CD14-positive monocyte (primary cell): ENCODE measurements around the gene CXCL10. TPM values are rescaled to one million over a fixed set of nuclear protein-coding genes. Genes with fewer than 3 reads are reported as not detected.

Experiments
- DNase-seq, 3 donors: peaks; one replicate each; pipeline ENCODE4 v3.0.0-alpha.2; 2011 to 2022
- H2AFZ ChIP-seq: 2 replicates; pipeline ENCODE4 v1.6.0; 2012; ENCODE audit warnings: mild to moderate bottlenecking, low read depth, low read length, inconsistent platforms; ENCODE audit not compliant: insufficient read depth, poor library complexity, severe bottlenecking
- H3K27ac ChIP-seq, 2 donors: 1 replicate in 1 of 2; 2 replicates in 1 of 2; pipeline ENCODE4 v1.5.1; 2012 to 2013; ENCODE audit warnings: low read length in 2 of 2, control low read depth in 1 of 2, inconsistent platforms in 1 of 2, low read depth in 1 of 2, mild to moderate bottlenecking in 1 of 2
- H3K27me3 ChIP-seq, 2 donors: one replicate each; pipeline versions ENCODE4 v1.6.0 to v1.6.1; 2011 to 2013; ENCODE audit warnings: low read length in 2 of 2; ENCODE audit not compliant: control insufficient read depth in 2 of 2, insufficient read depth in 2 of 2
- H3K36me3 ChIP-seq, 2 donors: replicated peaks in 1 of 2; 1 replicate in 1 of 2; 2 replicates in 1 of 2; pipeline versions ENCODE4 v1.5.1 to v1.6.1; 2012 to 2013; ENCODE audit warnings: low read length in 2 of 2, control low read depth in 1 of 2, inconsistent platforms in 1 of 2, mild to moderate bottlenecking in 1 of 2; ENCODE audit not compliant: insufficient read depth in 2 of 2, control insufficient read depth in 1 of 2
- H3K4me1 ChIP-seq, 2 donors: 1 replicate in 1 of 2; 2 replicates in 1 of 2; pipeline versions ENCODE4 v1.5.1 to v1.6.1; 2012 to 2013; ENCODE audit warnings: low read length in 2 of 2, control low read depth in 1 of 2, inconsistent platforms in 1 of 2, mild to moderate bottlenecking in 1 of 2, moderate library complexity in 1 of 2; ENCODE audit not compliant: insufficient read depth in 2 of 2, control insufficient read depth in 1 of 2
- H3K4me2 ChIP-seq: replicated peaks from 2 replicates; pipeline ENCODE3; 2012; ENCODE audit warnings: low read length, moderate library complexity, mild to moderate bottlenecking; ENCODE audit not compliant: poor library complexity, severe bottlenecking; ENCODE audit errors: extremely low read depth
- H3K4me3 ChIP-seq, 3 experiments: fragments of 200-600 bp in 1 of 3; sonication (generic) in 1 of 3; replicated peaks in 1 of 3; 1 replicate in 2 of 3; 2 replicates in 1 of 3; pipeline ENCODE4 v1.5.1; 2011 to 2013; ENCODE audit warnings: low read length in 3 of 3, mild to moderate bottlenecking in 3 of 3, control low read depth in 2 of 3, low read depth in 2 of 3, inconsistent platforms in 1 of 3, moderate library complexity in 1 of 3
- H3K79me2 ChIP-seq: 2 replicates; pipeline ENCODE4 v1.6.0; 2012; ENCODE audit warnings: mild to moderate bottlenecking, control low read depth, inconsistent platforms, low read length, moderate library complexity; ENCODE audit not compliant: insufficient read depth
- H3K9ac ChIP-seq: 2 replicates; pipeline ENCODE4 v1.6.0; 2017; ENCODE audit warnings: low read length, mild to moderate bottlenecking; ENCODE audit not compliant: insufficient read depth, poor library complexity, severe bottlenecking
- H3K9me3 ChIP-seq, 2 donors: replicated peaks in 1 of 2; 1 replicate in 1 of 2; 2 replicates in 1 of 2; pipeline versions ENCODE4 v1.5.1 to v1.6.1; 2012 to 2013; ENCODE audit warnings: low read length in 2 of 2, control low read depth in 1 of 2; ENCODE audit not compliant: control insufficient read depth in 1 of 2, insufficient read depth in 1 of 2
- H4K20me1 ChIP-seq: 2 replicates; pipeline ENCODE4 v1.6.0; 2012; ENCODE audit warnings: mild to moderate bottlenecking, low read length, control low read depth, moderate library complexity; ENCODE audit not compliant: insufficient read depth
- H3K27ac Mint-ChIP-seq, 7 donors: one replicate each; pipeline ENCODE4 v1.8.0; 2020; ENCODE audit warnings: mild to moderate bottlenecking in 7 of 7, mixed read lengths in 7 of 7, moderate library complexity in 6 of 7, inconsistent platforms in 2 of 7
- H3K27me3 Mint-ChIP-seq, 3 donors: one replicate each; pipeline ENCODE4 v1.8.0; 2021 to 2022; ENCODE audit warnings: low read depth in 3 of 3, mild to moderate bottlenecking in 3 of 3, mixed read lengths in 3 of 3, moderate library complexity in 3 of 3, inconsistent platforms in 1 of 3
- H3K36me3 Mint-ChIP-seq, 2 donors: one replicate each; pipeline ENCODE4 v1.8.0; 2020; ENCODE audit warnings: mixed read lengths in 2 of 2, inconsistent platforms in 1 of 2, mild to moderate bottlenecking in 1 of 2
- H3K4me1 Mint-ChIP-seq: one replicate; pipeline ENCODE4 v1.8.0; 2020; ENCODE audit warnings: mild to moderate bottlenecking, mixed read lengths
- H3K4me3 Mint-ChIP-seq, 2 donors: one replicate each; pipeline ENCODE4 v1.8.0; 2020; ENCODE audit warnings: mild to moderate bottlenecking in 2 of 2, mixed read lengths in 2 of 2, moderate library complexity in 1 of 2
- H3K9me3 Mint-ChIP-seq, 7 donors: one replicate each; pipeline ENCODE4 v1.8.0; 2020 to 2022; ENCODE audit warnings: mixed read lengths in 7 of 7, mild to moderate bottlenecking in 6 of 7, moderate library complexity in 6 of 7, inconsistent platforms in 2 of 7
- WGBS: methylation state at CpG from one replicate; pipeline ENCODE4 v1.1.5; 2013; ENCODE audit warnings: missing lambda C conversion rate; ENCODE audit not compliant: insufficient coverage; 5-methylcytosine and 5-hydroxymethylcytosine counted together
- intact Hi-C, 2 donors: fragments of 100-400 bp; cut with micrococcal nuclease; formaldehyde crosslinking; loops; one replicate each; pipeline versions ENCODE4 v1.15.0 to v1.15.1; 2023
- polyA plus RNA-seq, 3 donors: library from polyadenylated mRNA; depleted of rRNA in 1 of 3; unstranded in 2 of 3; stranded (reverse) in 1 of 3; fragments of 300-500 nt in 2 of 3; fragments of >200 nt in 1 of 3; fragmentation: Illumina TruSeq in 2 of 3; gene quantifications; 1 replicate in 2 of 3; 2 replicates in 1 of 3; pipeline ENCODE4 v1.2.3, GENCODE V29; 2012 to 2021
- TF ChIP-seq, protein P1 (sequence below): fragments of 200-600 bp; IDR thresholded peaks from one replicate; pipeline ENCODE4 v1.8.0; 2022; ENCODE audit warnings: antibody characterized with exemption, mild to moderate bottlenecking

The CXCL10 gene
- polyA plus RNA-seq, 3 donors: 5.5 to 16.5 (median 16.3) TPM

DNA sequence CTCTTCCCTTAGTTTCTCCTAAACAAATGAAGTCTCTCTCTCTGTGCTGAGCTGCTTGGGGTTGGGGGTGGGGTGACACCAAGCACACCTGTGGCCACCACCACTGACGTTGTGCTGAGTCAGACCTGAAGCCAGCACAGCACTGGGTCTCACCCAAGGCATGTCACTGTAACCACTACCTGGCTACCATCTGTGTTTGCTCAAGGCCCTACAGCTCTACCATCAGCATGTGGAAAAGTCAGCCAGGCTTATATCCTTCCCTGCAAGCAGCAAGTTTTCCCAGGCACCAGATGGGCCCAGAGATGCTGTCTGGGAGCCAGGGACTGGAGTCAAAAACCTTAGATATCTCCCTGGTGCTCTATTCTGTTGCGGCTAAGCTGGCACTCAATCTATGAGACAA lies 6.9 kb downstream of the CXCL10 start:
- WGBS: 83% methylated on average over 2 of the region's 2 CpGs
- Mint-ChIP-seq H3K27ac (peak overlapping the region in 1 of 7 donors; percentile 68), H3K4me1 (peaks cover 40% of the 10 kb centered on the region), H3K36me3 (no peaks in the 10 kb centered on the region), H3K9me3 (no peaks in the 10 kb centered on the region), H3K4me3 (no peak overlapping the region), H3K27me3 (no peaks in the 10 kb centered on the region)
- Histone ChIP-seq H3K36me3 (no peaks in the 10 kb centered on the region), H3K27ac (no peak overlapping the region), H3K79me2 (no peaks in the 10 kb centered on the region), H3K4me3 (no peak overlapping the region), H4K20me1 (no peaks in the 10 kb centered on the region), H3K27me3 (no peaks in the 10 kb centered on the region), H3K9me3 (no peaks in the 10 kb centered on the region), H2AFZ (no peak overlapping the region), H3K4me2 (no peak overlapping the region), H3K4me1 (peaks cover 17 to 19% of the 10 kb centered on the region in 2 donors), H3K9ac (no peak overlapping the region)
- intact Hi-C loops: no loop called here
- no peak for DNase-seq
- TF ChIP-seq, protein P1, sequence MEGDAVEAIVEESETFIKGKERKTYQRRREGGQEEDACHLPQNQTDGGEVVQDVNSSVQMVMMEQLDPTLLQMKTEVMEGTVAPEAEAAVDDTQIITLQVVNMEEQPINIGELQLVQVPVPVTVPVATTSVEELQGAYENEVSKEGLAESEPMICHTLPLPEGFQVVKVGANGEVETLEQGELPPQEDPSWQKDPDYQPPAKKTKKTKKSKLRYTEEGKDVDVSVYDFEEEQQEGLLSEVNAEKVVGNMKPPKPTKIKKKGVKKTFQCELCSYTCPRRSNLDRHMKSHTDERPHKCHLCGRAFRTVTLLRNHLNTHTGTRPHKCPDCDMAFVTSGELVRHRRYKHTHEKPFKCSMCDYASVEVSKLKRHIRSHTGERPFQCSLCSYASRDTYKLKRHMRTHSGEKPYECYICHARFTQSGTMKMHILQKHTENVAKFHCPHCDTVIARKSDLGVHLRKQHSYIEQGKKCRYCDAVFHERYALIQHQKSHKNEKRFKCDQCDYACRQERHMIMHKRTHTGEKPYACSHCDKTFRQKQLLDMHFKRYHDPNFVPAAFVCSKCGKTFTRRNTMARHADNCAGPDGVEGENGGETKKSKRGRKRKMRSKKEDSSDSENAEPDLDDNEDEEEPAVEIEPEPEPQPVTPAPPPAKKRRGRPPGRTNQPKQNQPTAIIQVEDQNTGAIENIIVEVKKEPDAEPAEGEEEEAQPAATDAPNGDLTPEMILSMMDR: no peak

DNA sequence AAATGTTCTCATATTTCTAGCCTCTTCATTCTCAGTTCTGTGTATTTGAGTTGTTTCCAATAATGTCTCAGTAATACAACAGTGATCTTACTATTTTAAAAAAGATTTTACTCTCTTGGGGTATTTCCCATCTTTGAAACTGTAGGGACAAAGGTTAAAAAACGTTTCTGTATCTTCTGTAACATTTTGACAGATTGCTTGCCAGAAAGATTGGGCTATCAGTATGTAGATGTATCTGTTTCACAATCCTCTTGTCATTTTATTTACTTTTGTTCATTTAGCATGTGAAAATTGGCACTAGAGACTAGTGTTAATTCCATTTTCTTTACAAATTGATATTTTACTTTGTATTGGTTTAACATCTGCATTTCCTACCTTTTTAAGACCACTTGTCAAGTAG lies 9.8 kb downstream of the CXCL10 start:
- no peaks in the 10 kb centered on the region for H3K9me3 Mint-ChIP-seq
- H3K4me1 Mint-ChIP-seq: peaks cover 34% of the 10 kb centered on the region
- Histone ChIP-seq H3K4me3 (no peak overlapping the region), H3K4me1 (peaks cover 17 to 20% of the 10 kb centered on the region in 2 donors), H3K27me3 (no peaks in the 10 kb centered on the region), H3K36me3 (no peaks in the 10 kb centered on the region), H3K27ac (no peak overlapping the region), H3K9ac (no peak overlapping the region), H4K20me1 (no peaks in the 10 kb centered on the region), H3K79me2 (no peaks in the 10 kb centered on the region), H3K4me2 (no peak overlapping the region), H3K9me3 (no peaks in the 10 kb centered on the region), H2AFZ (no peak overlapping the region)
- intact Hi-C loops: no loop called here
- no peak for DNase-seq
- H3K36me3 Mint-ChIP-seq: no peaks in the 10 kb centered on the region
- peaks cover 0 to 4% (median 0%) of the 10 kb centered on the region in 3 donors for H3K27me3 Mint-ChIP-seq
- TF ChIP-seq, protein P1: no peak
- no peak overlapping the region for H3K4me3 Mint-ChIP-seq
- WGBS: no CpG with 5 or more reads among the region's 1 CpG
- no peak overlapping the region for H3K27ac Mint-ChIP-seq
